GM21737 (cell line): ENCODE data around the gene RSBN1L.
"Not testable (repeated sequence)": the region's sequence is repeated elsewhere in the genome, so short reads cannot be mapped to it uniquely, and the experiment has no call there.

Source experiments
- ATAC-seq: cut with Tn5 transposase; IDR thresholded peaks from one replicate; pipeline ENCODE4 v1.9.1; 2021; ENCODE audit warnings: mild to moderate bottlenecking, moderate library complexity; ENCODE audit not compliant: unreplicated experiment

Gene RSBN1L

GRCh38 chr7:77696057-77696642 is at the start of gene RSBN1L:
Gene RSBN1L, plus strand, starts transcription at chr7:77696459. Its CDS starts 11 bp downstream, at chr7:77696470.
- ATAC-seq: peak; percentile 94

DNA sequence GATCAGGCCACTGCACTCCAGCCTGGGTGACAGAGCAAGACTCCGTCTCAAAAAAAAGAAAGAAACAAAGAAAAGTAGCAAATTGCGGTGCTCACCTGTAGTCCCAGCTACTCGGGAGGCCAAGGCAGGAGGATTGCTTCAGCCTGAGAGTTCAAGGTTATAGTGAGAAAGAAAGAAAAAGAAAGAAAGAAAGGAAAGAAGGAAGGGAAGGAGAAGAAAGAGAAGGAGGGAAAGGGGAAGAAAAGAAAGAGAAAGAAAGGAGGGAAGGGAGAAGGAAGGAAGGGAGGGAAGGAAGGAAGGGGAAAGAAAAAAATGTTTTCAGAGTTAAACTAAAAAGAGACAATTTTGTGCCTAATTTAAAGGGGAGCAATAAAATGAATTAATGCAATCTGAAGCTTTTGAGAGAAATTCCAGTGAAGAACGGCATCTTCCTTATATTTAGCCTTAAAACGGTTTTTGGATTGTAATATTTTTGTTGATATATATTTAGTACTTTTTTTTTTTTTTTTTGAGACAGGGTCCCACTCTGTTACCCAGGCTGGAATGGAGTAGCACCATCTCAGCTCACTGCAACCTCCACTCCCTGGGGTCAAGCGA is 47.4 kb upstream of the RSBN1L start:
- ATAC-seq: no peak

DNA sequence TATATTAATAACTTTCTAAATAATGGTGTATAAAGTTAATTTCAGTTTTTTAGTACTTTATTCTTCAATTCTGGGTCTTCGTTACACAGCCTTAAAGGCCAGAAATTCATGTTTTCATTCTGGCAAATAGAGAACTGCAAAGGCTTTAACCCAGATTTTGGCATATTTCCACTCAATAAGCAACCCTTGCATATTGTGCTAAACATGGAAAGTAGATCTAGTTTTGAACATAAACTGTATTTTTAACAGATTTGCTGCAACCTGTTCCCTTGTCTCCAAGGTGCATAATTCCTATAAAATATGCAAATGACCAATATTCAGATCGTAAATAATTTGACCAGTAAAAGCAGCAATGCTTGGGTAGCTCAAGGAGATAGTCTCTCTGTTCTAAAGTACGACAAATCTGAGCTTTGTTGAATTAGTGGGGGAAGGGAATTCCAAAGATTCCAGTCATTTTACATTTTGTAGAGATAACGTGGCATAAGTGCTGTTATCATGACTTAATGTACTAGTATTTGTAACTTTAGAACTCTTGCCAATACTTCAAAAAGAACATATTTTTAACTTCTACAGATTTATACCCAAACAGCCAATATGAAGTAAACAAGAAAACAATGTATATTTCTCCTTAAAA is 46.4 kb upstream of the RSBN1L start:
- no peak for ATAC-seq

GRCh38 chr7:77651575-77652162 is 44.6 kb upstream of the RSBN1L start:
- ATAC-seq: no peak

DNA sequence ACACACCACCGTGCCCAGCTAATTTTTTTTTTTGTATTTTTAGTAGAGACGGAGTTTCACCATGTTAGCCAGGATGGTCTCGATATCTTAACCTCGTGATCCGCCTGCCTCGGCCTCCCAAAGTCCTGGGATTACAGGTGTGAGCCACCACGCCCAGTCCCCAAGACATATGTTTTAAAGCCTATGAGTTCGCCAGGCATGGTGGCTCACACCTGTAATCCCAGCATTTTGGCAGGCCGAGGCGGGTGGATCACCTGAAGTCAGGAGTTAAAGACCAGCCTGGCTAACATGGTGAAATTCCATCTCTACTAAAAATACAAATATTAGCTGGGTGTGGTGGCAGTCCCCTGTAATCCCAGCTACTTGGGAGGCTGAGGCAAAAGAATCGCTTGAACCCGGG is 43.4 kb upstream of the RSBN1L start:
- ATAC-seq: not testable (repeated sequence)

GRCh38 chr7:77653572-77653971 is 42.7 kb upstream of the RSBN1L start:
- no peak for ATAC-seq

DNA sequence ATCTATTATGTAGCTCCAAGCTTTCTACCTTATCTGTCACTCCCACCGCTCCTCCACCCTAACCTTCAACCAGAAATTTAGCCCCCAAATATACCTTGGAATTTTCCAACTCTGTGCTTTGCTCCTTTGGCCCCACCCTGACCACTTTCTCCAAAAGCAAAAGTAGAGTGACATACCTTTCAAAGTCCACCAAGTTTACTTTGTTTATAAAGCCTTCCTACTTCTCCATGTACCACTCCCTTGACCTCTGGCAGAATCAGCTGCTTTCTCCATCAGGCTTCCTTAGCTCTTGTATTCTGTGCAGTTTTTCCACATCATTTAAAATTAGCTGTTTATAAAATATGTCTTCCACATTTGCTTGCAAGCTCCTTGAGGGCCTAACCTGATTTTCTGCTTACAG is 40.9 kb upstream of the RSBN1L start:
- ATAC-seq: no peak

DNA sequence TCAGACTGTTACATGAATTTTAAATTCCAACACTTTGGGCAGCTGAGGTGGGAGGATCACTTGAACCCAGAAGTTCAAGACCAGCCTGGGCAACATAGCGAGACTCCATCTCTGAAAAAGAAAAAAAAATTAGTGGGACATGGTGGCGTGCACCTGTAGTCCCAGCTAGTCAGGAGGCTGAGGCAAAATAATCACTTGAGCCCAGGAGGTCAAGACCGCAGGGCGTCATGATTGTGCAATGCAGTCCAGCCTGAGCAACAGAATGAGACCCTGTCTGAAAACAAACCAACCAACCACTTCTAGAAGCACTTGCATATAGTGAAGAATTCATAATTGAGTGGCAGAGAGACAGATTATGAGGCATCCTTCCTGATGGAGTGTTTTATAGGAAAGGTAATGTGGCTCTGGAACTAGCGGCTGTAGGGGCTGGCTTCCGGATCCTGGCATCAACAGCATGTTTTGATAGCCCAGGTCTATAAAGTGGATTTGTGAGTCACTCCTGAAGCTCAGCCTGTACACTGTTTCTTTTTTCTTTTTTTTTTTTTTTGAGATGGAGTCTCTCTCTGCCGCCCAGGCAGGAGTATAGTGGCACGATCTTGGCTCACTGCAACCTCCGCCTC is 40.3 kb upstream of the RSBN1L start:
- no peak for ATAC-seq

DNA sequence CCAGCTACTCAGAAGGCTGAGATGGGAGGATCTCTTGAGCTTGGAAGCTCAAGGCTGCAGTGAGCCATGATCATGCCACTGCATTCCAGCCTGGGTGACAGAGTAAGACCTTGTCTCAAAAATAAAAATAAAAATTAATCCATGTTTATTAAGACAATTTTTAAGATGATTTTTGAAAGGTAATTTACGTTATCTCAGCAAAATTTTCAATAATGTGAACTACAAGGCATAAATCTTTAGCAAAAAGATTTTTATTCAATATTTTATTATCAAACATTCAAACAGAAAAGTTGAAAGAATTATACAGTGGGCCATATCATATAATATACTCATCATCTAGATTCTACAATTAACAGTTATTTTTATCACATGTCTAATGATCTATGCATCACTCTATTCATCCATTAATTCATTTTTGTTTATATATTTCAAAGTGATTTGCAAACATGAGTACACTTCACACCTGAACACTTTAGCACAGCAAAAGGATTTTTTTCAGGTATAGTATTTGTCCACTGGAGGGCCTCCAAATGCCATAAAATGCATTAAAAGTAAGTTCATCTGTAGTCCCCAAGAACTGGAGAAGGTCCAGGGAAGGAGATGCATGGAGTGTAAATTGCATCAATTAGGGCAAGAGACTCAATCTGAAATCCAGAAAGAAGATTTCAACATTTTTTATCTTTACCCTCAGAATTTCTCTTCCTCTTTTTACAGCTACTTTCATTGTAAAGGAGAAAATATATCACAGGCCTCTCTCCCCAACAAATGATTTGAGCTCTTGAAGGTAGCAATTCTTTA is 38.6 kb upstream of the RSBN1L start:
- ATAC-seq: no peak

DNA sequence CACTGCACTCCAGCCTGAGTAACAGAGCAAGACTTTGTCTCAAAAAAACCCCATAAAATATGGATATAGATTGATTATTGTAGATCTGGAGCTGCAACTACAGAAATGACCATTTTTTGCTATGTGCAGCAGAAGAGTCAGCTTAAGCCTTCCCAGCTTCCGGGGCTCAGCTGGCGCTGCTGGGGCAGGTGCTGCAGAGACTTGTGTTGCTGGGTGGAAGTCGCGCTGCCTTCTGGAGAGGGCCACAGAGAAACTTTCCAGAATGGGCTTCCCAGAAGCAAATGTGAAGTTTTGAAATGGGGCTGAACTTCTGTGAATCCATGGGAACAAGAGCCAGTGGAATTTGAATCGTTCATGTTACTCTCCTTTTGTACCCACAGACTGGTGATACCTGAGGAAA is 37.3 kb upstream of the RSBN1L start:
- ATAC-seq: no peak

- ATAC-seq: no peak
These were observed 34.4 kb upstream of the RSBN1L start for GRCh38 chr7:77661816-77662215.

DNA sequence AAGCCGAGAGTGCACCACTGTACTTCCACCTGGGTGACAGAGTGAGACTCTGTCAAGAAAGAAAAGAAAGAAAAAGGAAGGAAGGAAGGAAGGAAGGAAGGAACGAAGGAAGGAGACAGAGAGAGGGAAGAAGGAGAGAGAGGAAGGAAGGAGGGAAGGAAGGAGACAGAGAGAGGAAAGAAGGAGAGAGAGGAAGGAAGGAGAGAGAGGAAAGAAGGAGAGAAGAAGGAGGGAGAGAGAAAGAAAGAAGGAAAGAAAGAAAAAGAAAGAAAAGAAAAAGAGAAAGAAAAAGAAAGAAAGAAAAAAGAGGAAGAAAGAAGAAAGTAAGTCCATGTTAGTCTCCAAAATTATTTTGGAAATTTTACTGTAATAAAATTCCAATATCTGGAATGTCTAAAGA is 33.4 kb upstream of the RSBN1L start:
- ATAC-seq: no peak

- no peak for ATAC-seq
These were observed 31.5 kb upstream of the RSBN1L start for GRCh38 chr7:77664715-77665114.

DNA sequence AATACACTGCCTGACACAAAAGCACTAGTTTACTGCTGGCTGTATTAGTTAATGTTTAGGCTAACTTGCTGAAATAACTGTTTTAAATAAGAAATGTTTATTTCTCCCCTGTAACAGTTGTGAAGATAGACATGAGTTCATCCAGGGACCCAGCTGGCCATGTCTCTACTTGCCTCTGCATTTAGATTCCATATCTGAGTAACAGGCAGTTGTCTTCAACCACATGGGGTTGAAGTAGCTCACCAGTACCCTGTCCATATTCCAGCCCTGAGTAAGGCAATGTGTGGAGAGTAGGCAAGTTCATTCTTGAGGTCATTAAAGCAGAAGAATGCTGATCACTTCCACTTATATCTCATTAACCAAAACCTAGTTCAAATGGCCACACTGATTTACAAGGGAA is 31.1 kb upstream of the RSBN1L start:
- ATAC-seq: no peak

GRCh38 chr7:77667459-77668086 is 28.7 kb upstream of the RSBN1L start:
- ATAC-seq: no peak

GRCh38 chr7:77674878-77675277 is 21.4 kb upstream of the RSBN1L start:
- no peak for ATAC-seq

- ATAC-seq: no peak
These were observed 16.7 kb upstream of the RSBN1L start for GRCh38 chr7:77679608-77680007.

GRCh38 chr7:77680266-77680665 is 16.0 kb upstream of the RSBN1L start:
- ATAC-seq: no peak

GRCh38 chr7:77684030-77684429 is 12.2 kb upstream of the RSBN1L start:
- ATAC-seq: no peak

DNA sequence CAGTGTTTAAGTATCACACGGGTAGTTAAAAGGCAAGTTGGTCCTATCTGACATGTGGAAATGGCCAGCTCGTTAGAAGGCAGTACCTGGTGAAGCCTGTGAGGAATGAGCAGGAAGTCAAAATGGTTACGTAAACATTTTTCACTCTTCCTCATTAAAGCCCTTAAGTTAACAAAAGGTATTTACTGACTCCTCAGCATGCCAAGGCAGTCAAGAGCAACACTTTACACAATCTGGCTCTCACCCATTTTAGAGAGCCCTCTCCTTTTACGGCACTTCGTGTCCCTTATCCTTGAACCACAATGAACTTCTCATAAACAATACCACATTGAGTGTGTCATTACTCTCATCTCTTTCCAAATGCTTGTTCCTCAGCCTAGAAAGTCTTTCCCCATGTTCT is 11.0 kb upstream of the RSBN1L start:
- no peak for ATAC-seq
